Measurements from ENCODE around the gene TMEM182.

- peak; percentile 80 for TF ChIP-seq POLR2A (IDR thresholded peaks at IDR 0.05; ENCODE audit: extremely low read depth, insufficient read length)
- TF ChIP-seq CTCF (IDR thresholded peaks at IDR 0.05; ENCODE audit: low read depth, low read length): no peak
- TF ChIP-seq MAX (IDR thresholded peaks at IDR 0.05; ENCODE audit: low read depth, low read length): no peak; the same call in 1 of the 2 replicates
- TF ChIP-seq MYC (IDR thresholded peaks at IDR 0.05; ENCODE audit: low read depth, low read length): no peak
These were observed 25.1 kb upstream of the TMEM182 start for GRCh38 chr2:102736410-102737409.

Measured in NB4 (cell line).